GM19099 (cell line): ENCODE data around the gene SMTN.

Source experiments
- POLR2A ChIP-seq: IDR thresholded peaks from 3 replicates; pipeline ENCODE4 v1.6.1; 2011; ENCODE audit warnings: low read depth; ENCODE audit not compliant: insufficient read length; ENCODE audit errors: extremely low read depth

The SMTN gene

DNA sequence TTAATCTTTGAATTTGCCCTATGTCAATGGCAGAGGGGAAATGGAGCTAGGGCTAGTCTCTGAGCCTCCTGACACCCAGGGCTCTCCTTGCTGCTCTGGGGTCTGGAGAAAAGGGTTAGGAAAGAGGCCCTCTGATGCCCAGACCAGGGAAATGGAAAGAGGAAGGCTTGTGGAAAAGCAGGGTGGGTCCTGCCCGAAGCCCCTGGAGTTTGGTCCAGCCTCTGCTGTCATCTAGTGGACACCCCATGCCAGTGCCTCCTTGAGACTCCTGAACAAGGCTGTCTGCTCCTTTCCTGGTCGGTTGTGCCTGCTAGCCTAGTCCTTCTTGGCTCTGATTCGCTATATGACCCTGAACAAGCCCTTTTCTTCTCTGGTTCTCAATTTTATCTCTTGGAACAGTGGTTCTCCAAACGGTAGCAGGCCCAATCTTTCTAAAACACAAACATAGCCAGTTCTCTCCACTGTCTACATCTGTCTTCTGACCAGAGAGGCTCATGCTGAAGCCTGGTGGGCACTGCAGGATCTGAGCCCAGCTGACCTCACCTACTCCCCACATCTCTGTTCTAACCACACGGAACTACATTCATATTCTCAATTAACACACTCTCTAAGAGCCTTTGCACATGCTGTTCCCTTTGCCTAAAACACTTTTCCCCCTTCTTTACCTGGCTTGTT lies 68.0 kb downstream of the SMTN start:
- TF ChIP-seq POLR2A = no peak

DNA sequence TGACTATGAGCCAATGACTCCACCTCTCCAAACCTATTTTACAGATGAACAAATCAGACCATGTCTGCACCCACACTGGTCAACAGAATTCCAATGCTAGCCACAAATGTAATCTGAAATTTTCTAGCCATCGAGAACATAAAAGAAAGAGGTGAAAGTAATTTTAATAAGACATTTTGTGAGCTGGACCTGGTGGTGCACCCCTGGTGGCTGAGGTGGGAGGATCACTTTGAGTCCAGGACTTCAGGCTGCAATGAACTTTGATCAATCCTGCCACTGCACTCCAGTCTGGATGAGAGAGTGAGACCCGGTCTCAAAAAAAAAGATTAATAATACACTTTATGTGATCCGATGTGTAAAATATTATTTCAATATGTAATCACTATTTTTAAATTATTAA lies 69.5 kb downstream of the SMTN start:
- TF ChIP-seq POLR2A = no peak

GRCh38 chr22:31151872-31152271 lies 70.8 kb downstream of the SMTN start:
- no peak for TF ChIP-seq POLR2A

- TF ChIP-seq POLR2A = no peak
These were observed 72.2 kb downstream of the SMTN start for GRCh38 chr22:31153357-31153756.
